ENCODE results near the gene FUBP3.

DNA sequence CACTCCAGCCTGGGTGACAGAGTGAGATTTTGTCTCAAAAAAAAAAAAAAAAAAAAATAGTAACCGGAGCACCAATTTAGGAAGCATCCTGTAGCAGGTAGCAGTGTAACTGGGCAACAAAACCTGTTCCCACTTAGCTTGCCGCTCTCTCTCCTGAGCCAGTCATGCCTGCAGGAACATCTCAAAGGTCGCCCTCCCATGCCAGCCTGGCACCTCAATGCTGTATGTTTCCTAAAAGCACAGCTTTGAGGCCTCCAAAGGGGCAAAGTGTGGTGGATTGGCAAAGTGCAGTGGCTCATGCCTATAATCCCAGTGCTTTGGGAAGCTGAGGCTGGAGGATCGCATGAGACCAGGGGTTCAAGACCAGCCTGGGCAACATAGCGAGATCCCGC is 22.3 kb upstream of the FUBP3 start:
- TF ChIP-seq CTCF (optimal IDR thresholded peaks at IDR 0.05 in 1 of 3, IDR thresholded peaks at IDR 0.05 in 1 of 3, conservative IDR thresholded peaks at IDR 0.05 in 1 of 3; ENCODE audit: extremely low read depth in 1 of 3, insufficient read depth in 2 of 3, low read length in 3 of 3) (no peak), EZH2 (IDR thresholded peaks at IDR 0.05; ENCODE audit: low read length) (no peak)
